ENCODE measurements around the gene BBX.

BBX gene

GRCh38 chr3:107581230-107581629 is 58.5 kb downstream of the BBX start:
- Histone ChIP-seq H3K27me3 (ENCODE audit: insufficient read depth, poor library complexity, severe bottlenecking) (no peaks in the 10 kb centered on the region), H3K27ac (replicated peaks) (no peak overlapping the region), H3K4me3 (replicated peaks; ENCODE audit: insufficient read depth, low read length) (no peak overlapping the region)
- TF ChIP-seq GABPA (IDR thresholded peaks at IDR 0.05; ENCODE audit: low read depth) (no peak), SPI1 (IDR thresholded peaks at IDR 0.05; ENCODE audit: borderline replicate concordance, low read depth) (no peak), CTCF (IDR thresholded peaks at IDR 0.05; ENCODE audit: insufficient read depth, low read length) (no peak), POLR2AphosphoS5 (IDR thresholded peaks at IDR 0.05; ENCODE audit: low read depth) (no peak), REST (IDR thresholded peaks at IDR 0.05; ENCODE audit: insufficient replicate concordance, low read depth) (no peak)
- no peak for DNase-seq (ENCODE audit: low read depth in 1 of 2, low spot score in 1 of 2)

- Histone ChIP-seq H3K27me3 (ENCODE audit: insufficient read depth, poor library complexity, severe bottlenecking) (no peaks in the 10 kb centered on the region), H3K27ac (replicated peaks) (no peak overlapping the region), H3K4me3 (replicated peaks; ENCODE audit: insufficient read depth, low read length) (no peak overlapping the region)
- no peak for DNase-seq (ENCODE audit: low read depth in 1 of 2, low spot score in 1 of 2)
- no peak for TF ChIP-seq POLR2AphosphoS5 (IDR thresholded peaks at IDR 0.05; ENCODE audit: low read depth)
- TF ChIP-seq SPI1 (IDR thresholded peaks at IDR 0.05; ENCODE audit: borderline replicate concordance, low read depth): no peak
- no peak for TF ChIP-seq GABPA (IDR thresholded peaks at IDR 0.05; ENCODE audit: low read depth)
- TF ChIP-seq CTCF (IDR thresholded peaks at IDR 0.05; ENCODE audit: insufficient read depth, low read length): no peak
- no peak for TF ChIP-seq REST (IDR thresholded peaks at IDR 0.05; ENCODE audit: insufficient replicate concordance, low read depth)
Observed at GRCh38 chr3:107588217-107588616, 65.5 kb downstream of the BBX start.

- DNase-seq (ENCODE audit: low read depth in 1 of 2, low spot score in 1 of 2): no peak
- no peaks in the 10 kb centered on the region for H3K27me3 ChIP-seq (ENCODE audit: insufficient read depth, poor library complexity, severe bottlenecking)
- H3K4me3 ChIP-seq (replicated peaks; ENCODE audit: insufficient read depth, low read length): no peak overlapping the region
- no peak for TF ChIP-seq SPI1 (IDR thresholded peaks at IDR 0.05; ENCODE audit: borderline replicate concordance, low read depth)
- no peak for TF ChIP-seq POLR2AphosphoS5 (IDR thresholded peaks at IDR 0.05; ENCODE audit: low read depth)
- TF ChIP-seq GABPA (IDR thresholded peaks at IDR 0.05; ENCODE audit: low read depth): no peak
- TF ChIP-seq REST (IDR thresholded peaks at IDR 0.05; ENCODE audit: insufficient replicate concordance, low read depth): no peak
- TF ChIP-seq CTCF (IDR thresholded peaks at IDR 0.05; ENCODE audit: insufficient read depth, low read length): no peak
- H3K27ac ChIP-seq (replicated peaks): no peak overlapping the region
Observed at GRCh38 chr3:107589454-107589853, 66.7 kb downstream of the BBX start.
